ENCODE measurements around the gene IRF9.

DNA sequence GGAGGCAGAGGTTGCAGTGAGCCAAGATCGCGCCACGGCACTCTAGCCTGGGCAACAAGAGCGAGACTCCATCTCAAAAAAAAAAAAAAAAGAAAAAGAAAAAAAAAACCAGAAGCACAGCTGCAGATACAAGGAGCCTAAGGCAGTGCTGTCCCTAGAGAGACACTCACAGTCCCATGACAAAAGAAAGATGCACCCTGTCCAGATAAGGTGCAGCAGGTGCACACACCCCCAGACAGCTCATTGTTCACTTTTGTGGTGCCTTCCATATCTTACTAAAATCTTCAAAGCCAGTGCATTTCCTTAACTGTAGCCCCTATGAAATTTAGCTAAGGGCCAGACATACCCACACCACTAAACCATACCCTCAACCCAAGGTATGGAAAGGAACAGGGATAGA is 38.6 kb upstream of the IRF9 start:
- TF ChIP-seq HDGF (IDR thresholded peaks at IDR 0.05; ENCODE audit: borderline replicate concordance) (no peak), ELF4 (IDR thresholded peaks at IDR 0.05) (no peak), SUZ12 (IDR thresholded peaks at IDR 0.05) (no peak)
